ENCODE measurements around the gene BSX.

BSX gene

DNA sequence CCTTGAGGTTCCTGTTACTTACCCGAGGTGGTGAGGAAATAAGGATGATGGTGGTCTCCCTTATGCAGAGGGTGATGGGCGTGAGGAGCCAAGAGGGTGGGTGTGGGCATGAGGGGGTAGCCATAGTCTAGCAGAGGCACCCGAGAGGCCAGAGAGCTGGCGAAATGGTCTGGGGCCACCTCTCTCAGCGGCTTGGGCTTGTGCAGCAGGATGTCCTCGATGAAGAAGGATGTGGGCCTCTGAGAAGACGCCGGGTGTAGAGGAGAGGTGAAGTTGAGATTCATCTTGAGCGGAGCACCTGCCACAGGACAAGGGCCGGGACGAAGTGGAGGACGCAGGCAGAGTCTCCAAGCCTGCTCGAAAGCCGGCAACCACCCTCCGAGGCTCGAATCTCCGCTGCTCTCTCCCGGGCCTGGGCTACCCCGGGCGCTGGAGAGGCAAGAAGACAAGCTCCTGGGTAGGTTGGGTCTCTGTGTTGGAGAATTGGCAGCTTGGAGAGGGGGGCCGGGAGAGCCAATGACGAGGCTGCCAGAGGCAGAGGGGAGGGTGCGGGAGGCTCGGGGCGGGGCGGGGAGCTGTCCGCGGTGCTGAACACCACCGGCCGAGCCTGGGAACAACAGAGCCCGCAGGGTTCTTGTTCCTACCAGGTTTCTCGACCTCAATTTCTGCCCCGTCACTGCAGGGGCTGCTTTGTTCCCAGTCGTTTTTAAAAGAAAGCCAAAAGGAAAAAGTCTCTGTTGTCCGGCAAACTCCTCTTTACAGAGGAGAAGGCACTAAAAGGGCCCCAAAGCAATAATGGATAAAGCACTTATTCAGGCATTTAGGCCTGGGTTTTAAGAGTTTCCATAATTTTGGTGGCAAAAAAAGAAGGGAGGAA is at the start of gene BSX:
Gene BSX, minus strand, starts transcription at position 447 of the 877 bp plus-strand sequence. Its CDS starts 163 bp downstream, at position 284.
- DNase-seq (peak; percentile 74), ATAC-seq (peak; percentile 58)

DNA sequence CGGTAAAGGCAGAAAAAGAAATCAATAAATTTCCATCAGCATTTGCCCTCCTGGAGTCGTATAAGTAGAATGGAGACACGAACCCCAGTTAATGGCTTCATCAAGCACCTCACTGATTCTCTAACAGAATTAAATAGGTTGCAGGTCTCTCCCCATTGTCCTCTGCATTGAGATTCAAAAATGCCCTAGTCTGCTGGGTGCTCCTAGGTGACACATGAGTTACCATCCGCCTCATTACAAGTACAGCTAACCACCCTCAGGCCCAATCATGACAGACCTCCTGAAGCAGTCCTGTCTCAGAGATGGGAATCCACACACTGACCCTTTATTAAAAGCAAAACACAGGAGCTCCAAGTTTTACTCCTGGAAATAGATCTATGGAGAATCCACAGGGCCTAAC is 48.9 kb upstream of the BSX start:
- DNase-seq (no peak), ATAC-seq (no peak)

DNA sequence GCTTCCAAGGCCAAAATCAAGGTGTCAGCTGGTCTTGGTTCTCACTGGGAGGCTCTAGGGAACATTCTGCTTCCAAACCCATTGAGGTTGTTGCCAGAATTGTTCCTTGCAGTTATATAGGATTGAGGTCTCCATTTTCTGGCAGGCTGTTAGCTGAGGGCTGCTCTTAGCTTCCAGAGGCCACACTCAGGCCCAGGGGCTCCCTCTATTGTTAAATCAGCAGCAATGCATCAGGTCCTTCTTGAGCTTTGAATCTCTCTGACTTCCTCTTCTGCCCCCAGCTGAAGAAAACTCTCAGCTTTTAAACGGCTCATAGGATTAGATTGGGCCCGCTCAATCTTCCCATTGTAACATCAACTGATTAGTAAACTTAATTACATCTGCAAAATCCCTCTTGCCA is 39.3 kb upstream of the BSX start:
- DNase-seq (peak; percentile 27), ATAC-seq (peak; percentile 77)

DNA sequence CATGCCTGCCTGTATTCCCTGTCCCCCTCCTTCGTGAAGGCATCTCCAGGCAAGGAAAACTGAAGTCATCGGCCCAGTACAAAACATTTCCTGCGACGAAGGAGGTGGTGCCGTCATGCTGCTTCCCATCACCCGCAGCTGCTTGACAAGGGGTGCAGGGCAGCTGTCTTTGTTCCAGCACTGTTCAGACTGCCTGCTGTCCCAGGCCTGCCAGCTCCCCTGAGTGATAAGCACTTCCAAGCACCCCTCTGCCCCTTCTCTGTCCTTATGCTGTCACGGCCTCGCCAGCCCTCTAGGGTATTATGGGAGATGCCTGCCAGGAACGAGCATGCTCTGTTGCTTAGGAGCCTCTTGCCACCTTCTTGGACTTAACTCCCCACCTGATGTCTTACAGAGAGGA is 37.1 kb upstream of the BSX start:
- no peak for ATAC-seq
- DNase-seq = no peak

DNA sequence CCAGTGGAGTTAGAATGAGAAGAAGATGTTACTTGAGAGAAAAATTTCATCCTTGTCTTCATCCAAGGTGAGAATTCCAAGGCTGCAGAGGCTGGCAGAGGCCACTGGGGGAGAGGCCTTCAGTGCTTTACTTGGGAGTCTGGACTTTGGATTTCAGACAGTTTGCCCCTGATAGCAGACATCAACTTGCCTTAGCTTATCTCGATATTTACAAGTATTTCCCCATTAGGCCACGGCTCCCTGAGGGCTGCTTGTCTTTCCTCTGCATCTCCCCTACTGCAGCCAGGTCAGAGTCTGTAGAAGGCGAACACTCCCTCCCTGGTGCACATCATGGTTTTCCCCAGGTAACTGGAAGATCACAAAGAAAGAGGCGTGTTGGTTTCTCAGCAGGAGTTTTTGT is 29.9 kb upstream of the BSX start:
- ATAC-seq (no peak), DNase-seq (no peak)

DNA sequence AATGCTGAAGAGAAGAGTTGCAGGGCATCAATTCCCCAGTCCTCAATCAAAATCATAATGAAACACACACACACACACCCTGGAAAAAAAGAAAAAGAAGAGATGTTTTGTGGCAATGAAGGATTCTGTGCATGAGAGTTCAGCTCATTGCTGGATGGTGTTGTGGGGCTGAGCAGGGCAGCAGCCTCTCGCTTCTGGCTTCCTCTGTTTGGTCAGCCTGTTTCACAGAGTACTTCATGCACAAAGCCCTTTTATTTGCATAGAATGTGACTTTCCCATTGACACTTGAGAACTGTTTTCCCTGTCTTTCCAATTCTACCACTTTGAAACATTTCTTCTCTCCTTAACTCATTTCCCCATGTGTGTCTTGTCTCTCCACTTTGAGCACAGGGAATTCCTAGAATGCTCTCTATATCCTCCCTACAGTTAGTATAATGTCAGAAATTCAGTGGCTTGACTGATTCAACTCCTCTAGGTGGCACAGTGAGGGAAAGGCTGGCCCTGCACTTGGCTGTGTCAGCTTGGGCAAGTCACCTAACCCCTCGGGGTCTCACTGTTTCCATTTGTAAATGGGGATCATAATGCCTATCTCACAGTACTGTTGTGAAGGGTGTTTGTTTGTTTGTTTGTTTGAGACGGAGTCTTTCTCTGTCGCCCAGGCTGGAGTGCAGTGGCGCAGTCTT is 25.4 kb upstream of the BSX start:
- peak; percentile 36 for ATAC-seq
- DNase-seq = no peak

DNA sequence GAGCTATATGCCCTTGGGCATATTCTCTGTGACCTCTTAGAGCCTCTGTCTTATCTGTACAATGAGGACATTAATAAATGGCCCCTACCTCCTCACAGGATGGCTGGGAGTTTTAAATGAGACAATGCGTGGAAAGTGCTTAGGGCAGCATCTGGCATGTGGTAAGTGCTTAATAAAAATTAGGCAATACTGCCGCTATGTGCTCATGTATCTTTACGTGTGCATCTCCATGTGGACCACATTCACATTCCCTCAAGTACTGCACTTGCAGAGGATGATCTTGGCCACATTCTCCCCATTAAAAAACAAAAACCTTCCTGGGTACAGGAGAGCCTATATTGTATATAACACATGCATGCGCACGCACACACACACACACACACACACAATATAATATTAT is 19.1 kb upstream of the BSX start:
- ATAC-seq = no peak
- no peak for DNase-seq

DNA sequence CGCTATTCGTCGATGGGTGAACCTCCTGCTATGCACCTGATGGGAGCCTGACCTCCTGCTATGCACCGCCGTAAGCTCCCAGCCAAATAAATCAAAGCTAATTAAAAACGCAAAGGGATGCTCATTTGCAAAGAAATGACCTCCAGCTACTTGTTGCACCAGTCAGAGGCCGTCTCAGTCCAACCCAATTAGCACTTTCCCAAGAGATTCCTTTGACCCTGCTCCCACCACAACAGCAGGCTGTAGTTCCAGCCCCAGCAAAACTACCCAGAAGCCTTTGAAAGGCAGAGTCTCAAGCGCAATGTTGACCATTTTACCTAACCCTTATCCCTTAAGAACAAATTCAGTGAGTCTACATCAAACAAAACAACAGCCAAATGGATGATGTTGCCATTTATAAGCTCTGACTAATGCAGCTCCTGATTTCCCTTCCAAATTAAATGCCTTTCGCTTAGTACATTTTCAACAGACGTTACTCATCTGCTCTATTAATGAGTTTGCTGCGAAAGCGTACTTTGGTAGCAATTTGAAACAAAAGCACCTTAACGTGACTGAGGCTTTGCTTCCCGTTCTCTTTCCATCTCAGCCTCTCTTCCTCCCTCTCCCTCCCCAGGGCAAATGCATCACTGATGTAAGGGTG is 17.2 kb upstream of the BSX start:
- ATAC-seq = no peak
- DNase-seq = no peak

DNA sequence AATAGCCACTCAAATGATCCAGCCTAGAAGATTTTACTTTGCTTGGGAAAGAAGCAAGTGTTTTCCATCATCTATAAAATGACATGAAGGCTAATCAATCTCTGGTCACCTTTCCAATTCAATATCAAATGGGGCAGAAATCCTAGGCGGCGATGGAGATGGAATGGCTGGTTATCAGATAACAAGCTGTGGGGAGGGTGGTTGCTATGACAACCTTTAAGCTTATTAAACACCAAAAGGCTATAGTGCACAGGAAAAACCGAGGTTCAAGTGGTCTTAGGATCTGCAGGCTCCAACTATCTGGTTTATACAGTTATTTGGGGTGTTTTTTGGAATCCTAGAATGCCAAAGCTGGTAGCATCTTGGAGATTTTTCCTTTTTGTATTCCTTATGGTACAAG is 13.9 kb upstream of the BSX start:
- no peak for ATAC-seq
- no peak for DNase-seq

DNA sequence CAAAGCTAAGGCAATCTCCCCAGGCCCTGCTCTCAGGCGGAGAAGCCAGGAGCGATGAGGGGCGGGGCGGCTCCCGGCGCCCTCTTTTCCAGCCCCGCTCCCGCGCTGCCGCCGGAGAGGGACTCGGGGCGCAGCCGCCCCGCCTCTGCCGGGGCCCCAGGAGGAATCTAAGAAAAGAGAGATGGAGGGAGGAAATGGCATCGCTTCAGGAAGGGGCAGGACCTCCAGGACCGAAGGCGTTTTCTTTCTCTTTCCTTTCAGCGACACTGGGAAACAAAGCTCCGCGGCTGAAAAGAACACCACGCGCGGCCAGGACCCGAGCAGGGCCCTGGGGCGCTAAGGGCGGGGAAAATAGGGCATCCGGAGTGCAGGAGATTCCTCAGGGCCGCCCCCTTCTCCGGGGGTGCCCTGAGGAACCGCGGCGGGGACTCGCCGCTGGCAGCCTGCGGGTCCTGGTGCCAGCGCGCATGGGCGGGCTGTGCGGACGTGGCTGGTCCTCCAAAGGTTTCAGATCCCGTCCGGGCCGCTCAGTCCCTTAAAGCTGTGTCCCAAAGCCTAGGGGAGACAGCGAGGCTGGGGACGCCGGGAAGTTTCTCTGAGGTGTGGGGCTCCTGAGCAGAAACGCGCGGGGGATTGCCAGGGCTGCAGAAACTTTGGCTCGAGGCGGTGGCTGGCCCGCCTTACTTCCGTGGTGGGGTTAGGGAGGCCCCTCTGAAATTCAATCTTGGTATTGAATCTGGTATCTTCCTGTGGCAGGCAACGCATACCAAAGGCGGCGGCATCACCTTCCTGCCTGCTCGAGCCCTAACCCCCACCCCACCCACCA is 2.8 kb upstream of the BSX start:
- ATAC-seq = peak; percentile 55
- DNase-seq = peak; percentile 24

DNA sequence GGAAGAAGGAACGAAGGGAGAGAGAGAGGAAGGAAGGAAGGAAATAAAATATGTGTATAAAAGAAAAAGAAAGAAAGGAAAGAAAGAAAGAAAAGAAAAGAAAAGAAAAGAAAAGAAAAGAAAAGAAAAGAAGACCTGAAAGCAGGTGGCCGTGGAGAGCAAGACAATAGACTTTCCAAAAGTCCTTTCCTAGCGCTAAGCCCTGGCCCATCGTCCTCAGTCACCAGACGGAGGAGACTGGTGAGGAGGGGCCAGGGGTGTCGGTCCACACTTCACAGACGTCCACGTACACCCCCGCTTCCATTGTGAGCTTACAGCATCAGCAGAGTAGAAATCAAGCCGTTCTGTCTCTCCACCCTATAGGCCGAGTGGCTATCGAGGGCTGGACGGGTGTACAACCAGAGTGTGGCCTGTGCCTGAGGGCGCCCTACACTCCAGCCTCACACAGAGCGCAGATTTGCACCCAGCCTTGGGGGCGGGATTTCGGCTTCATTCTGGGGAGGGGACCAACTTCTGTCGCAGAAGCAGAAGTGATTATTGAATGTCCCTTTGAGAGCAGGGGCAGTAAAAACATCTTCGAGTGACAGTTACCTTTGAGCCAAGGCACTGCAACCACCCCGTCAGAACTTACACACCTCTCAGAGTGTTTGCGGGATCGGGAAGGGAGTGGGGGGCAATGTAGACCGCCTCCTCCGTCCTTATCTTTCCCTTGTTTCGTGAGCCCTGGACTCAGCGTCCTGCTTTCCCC is 2.0 kb upstream of the BSX start:
- ATAC-seq = no peak
- DNase-seq = no peak

DNA sequence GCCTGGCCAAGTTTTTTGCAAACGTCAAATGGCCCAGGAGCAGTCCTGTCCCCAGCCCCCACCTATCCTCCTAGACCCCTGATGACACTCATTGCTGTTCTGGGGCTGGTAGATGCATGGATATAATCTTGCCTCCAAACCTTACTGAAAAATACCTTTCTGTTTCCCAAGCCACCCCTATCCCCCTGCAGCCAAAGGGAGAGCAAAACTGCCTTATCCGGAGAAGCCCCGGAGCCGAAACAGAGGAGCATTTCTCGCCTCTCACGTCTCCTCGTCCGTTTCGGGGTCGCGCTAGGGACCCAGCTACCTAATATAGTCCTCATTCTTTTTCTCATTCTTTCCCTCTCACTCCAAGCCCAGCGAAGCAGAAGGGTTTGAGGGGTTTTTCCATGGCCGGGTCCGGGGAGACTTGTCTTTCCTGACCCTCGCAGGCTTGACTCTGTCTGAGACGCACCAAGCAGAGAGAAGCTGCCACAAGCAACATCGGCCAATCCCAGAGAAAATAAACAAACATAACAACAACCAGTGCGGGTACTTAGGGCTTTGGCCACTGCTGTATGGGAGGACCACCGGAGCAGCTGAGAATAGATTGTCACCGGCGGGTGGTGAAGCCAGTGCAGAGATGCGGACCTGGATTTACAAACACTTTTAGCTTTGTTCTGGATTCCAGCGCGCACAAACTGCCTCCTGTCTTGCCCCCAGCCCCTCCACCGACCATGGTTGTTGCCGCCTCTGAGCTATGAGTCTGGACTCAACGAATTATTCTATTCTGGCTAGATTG is 1.6 kb downstream of the BSX start:
- ATAC-seq (no peak), DNase-seq (peak; percentile 5)

DNA sequence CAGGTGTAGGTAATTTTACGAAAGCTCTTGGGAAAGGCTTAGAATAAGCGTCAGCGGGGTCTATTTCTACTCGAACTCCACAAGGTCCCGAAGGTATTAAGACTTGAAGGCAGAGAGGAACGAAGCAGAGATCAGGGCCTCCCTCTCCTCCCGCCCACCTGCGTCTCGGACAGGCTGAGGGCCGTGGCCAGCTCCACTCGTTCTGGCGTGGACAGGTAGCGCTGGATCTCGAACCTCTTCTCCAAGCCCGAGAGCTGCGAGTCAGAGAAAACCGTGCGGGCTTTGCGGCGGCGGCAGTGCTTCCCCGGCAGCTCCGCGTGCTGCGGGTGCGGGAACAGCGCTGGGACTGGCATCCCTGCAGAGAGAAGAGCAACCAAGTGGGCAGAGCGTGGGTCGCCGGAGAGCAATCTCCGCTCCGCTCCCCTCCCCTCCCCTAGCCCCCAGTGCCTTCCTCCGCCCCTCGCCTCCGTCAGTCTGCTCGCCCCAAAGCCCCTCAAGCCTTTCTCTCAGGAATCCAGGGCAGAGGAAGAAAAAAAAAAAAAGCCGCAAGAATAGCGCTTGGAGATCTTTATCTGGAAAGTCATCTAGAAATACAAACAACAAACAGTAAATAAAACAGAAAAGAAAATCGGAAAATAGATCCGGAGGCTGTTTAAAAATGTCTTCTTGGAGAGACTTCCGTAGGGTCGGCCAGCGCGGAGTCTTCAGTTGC is 2.4 kb downstream of the BSX start:
- DNase-seq (no peak), ATAC-seq (no peak)

DNA sequence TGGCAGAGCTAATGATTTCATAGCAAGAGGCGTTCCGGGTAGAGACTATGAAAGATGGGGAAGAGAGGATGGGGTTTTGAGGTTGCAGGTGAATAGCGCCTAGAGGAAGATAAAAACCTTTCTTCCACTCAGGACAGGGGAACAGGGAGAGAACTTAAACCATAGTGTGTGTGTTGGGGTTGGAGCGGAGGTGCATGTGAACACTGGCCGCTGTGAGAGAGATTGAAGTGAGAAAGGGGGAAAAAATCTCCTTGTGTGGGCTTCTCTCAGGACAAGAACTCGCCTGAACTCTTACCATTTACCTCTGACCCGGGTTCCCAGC is 3.4 kb downstream of the BSX start:
- ATAC-seq = no peak
- DNase-seq = no peak

DNA sequence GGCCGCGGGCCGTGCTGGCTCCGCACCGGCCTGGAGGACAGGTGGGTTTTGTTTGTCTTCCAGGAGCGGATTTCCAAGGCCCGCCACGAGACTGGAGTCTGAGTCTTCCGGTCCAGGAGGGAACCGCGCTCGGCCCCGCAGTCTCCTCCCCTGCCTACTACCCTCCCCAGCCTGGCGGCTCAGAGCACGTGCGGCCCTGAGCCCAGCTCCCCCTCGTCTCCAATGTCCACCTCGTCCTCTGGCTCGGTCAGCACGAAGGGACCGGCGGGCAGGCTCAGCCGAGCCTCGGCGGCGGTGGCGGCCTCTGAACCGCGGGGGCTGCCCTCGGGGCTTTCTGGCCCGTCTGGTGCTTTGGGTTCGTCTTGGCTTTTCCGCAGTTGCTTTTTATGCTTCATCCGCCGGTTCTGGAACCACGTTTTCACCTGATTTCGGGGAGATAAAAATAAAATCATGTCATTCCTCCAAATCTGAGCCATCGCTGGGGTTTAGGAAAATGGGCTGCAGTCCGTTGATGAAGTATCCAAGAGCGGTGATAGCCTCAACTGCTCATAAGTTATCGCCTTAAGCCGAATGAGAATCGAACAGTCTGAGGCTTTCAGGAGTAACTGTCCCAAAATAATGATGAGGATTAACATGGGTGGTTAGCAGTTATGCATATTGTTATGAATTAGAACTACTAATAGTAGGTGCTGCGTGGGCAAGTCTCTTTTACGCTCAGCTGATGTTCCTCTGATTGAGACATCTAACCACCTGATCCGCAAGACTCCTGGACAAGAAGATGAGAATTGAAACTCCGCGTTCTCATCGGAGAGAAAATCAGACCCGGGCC is 4.0 kb downstream of the BSX start:
- ATAC-seq (no peak), DNase-seq (no peak)

DNA sequence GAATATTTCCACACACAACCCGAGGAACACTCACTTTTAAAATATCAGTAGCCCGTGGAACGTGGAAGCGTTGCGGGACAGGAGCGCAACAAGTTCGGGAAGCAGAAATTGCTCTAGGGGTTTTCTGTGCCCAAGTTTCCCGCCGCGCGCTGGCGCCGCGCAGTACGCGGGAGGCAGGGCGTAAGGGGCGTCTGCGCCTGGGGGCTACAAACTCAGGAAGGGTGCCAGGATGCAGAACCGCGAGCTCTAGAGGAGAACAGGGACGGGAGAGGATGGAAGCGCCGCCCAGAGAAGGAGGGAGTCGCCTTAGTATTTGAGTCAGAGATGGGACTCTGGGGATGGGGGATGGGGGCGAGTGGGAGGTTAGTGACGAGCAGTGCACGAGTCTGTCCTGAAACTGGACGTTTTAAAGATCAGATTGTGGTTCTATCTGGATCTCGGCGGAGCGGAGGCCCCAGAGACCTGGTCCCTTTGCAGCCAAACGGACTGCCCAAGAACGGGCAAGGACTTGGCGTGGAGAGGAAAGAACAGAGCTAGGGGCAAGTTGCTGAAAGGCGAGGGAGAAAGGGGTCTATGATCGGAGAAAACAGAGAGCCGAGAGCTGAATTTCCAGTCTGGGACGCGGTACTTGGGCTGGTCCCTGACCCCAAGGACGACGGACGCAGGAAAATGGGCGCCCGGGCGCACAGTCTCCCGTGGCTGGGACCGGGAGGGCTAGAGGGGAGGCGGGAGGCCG is 4.7 kb downstream of the BSX start:
- no peak for ATAC-seq
- peak; percentile 16 for DNase-seq

DNA sequence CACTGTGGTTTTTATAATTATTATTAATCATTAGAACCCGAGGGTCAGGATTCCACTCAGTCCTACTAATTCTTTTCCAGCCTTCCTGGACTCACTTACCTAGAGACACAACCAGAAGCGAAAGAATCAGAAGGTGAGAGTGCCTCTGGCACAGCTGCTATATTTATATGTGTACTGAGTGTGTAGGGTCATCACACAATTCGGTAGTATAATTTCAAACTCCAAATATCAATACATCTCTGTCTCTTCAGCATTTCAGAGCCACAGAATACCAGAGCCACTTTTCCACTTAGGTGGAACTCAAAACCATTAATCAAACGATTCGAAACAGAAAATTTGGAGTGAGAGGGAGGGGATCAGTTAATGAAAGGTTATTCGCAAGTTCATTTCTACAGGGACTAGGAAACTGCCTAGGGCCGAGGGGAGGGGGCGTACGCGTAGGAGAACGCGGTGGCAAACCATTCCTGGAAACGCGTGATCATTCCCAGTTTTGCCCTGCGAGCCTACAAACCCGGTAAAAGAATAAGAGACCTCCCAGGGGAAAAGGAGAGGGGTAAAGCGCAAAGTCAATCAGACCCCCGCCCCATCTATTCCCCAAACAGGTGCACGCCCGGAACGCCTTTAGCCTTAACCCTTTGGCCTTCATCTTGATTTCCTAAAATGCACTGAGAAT is 5.4 kb downstream of the BSX start:
- no peak for DNase-seq
- ATAC-seq = no peak

DNA sequence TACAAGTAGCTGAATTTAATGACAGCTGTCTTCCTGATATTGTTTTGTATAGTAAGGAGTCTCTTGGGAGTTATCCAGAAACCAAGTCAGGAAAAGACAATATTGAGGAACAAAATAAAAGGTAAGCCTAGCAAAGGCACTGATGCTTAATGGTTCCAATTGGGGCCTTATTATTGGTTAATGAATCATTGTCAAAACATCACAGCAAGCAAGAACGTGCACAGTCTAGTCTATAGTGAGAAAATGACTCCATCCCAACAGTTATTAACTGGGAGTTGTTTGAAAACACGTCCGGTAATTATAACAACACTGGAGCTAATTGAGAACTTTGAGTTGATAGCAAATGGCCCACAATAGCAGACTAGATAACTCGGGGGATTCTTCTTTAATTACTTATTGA is 17.7 kb downstream of the BSX start:
- ATAC-seq (no peak), DNase-seq (no peak)
